ENCODE data around the gene SP6. TPM values are rescaled to one million over a fixed set of nuclear protein-coding genes. Genes with fewer than 3 reads are reported as not detected.

SP6 gene
- polyA plus RNA-seq, 4 donors: 1.6 to 4.9 (median 3.1) TPM

DNA sequence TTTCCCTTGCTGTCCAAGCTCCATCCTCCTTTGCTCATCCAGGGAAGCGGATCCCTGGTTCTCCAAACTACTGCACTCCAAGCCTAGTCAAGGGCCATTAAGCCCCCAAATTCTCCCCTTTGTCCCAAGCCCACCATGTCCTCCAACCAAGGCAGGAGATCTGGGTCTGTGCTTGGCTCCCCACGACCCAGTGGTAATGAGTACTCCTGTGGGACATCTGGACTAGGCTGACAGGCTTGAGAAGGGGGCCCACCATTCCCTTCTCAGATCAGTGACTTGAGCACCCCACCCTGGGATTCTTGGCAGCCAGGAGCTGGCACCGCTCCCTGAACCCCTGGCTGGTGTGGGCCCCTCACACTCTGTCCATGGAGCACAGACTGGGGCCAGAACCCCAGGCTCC lies 46.5 kb downstream of the SP6 start:
- no peak overlapping the region for H3K27ac ChIP-seq (ENCODE audit: low read depth in 1 of 3, low read length in 2 of 3)
- peaks cover 0 to 6% (median 0%) of the 10 kb centered on the region in 3 donors for H3K4me1 ChIP-seq (ENCODE audit: control insufficient read depth in 3 of 3, insufficient read depth in 2 of 3, low read depth in 1 of 3, low read length in 2 of 3)
- H3K4me3 ChIP-seq (ENCODE audit: low read depth in 1 of 3, low read length in 3 of 3): no peak overlapping the region
- WGBS, 3 donors: 60 to 73% (median 71%) methylated on average over 3 of the region's 3 CpGs
- H3K36me3 ChIP-seq (ENCODE audit: control insufficient read depth in 3 of 3, insufficient read depth in 2 of 3, low read depth in 1 of 3, low read length in 3 of 3): peaks cover 3 to 31% (median 15%) of the 10 kb centered on the region in 3 donors
- peaks cover 0 to 4% (median 0%) of the 10 kb centered on the region in 3 donors for H3K27me3 ChIP-seq (ENCODE audit: control insufficient read depth in 3 of 3, insufficient read depth in 3 of 3, low read length in 3 of 3)
- H3K9me3 ChIP-seq (ENCODE audit: control insufficient read depth in 2 of 2, insufficient read depth in 1 of 2, low read depth in 1 of 2, low read length in 1 of 2): no peaks in the 10 kb centered on the region
- DNase-seq: no peak
- FAIRE-seq: no peak

DNA sequence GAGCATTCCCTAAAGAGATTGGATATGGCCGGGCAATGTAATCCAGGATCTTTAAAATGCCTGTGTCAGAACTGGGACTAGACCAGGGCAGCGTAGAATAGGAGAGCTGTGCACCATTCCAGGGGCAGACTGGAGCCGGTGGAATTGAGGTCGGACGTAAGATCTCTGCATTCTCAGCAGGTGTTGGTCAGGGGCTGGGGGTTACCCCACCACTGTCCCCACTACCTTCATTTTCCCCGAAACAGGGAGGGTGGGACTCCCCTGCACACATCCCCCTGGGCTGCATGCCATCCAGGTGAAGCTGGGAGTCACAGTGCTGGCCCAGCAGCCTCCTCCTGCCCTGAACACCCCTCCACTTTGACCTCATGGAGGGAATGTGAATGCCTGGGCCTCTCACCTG lies 47.2 kb downstream of the SP6 start:
- 82% methylated on average over 6 of the region's 6 CpGs for WGBS, 3 donors
- DNase-seq: no peak

DNA sequence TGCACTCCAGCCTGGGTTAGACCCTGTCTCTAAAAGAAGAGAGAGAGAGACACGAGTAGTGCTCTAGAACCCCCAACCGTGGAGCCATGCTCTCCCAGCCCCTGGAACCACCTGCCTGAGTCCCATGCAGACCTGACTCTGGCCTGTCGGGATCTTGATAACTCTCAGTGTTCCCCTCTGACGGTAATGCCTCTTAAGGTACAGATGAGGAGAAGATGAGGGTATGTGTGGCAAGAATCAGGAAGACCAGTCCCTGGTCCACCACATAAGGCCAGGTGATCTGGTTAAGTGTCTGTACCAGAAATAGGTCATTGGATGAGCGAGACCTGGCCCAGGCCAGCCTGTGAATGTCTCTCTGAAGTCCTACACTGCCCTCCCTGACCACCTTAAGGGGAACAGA lies 47.8 kb downstream of the SP6 start:
- H3K4me3 ChIP-seq (ENCODE audit: low read depth in 1 of 3, low read length in 3 of 3): no peak overlapping the region
- WGBS, 3 donors: 54 to 81% (median 65%) methylated on average over 5 of the region's 5 CpGs
- no peak overlapping the region for H3K27ac ChIP-seq (ENCODE audit: low read depth in 1 of 3, low read length in 2 of 3)
- no peaks in the 10 kb centered on the region for H3K4me1 ChIP-seq (ENCODE audit: control insufficient read depth in 3 of 3, insufficient read depth in 2 of 3, low read depth in 1 of 3, low read length in 2 of 3)
- FAIRE-seq (no peak), DNase-seq (no peak)
- no peaks in the 10 kb centered on the region for H3K9me3 ChIP-seq (ENCODE audit: control insufficient read depth in 2 of 2, insufficient read depth in 1 of 2, low read depth in 1 of 2, low read length in 1 of 2)
- H3K27me3 ChIP-seq (ENCODE audit: control insufficient read depth in 3 of 3, insufficient read depth in 3 of 3, low read length in 3 of 3): peaks cover 0 to 4% (median 0%) of the 10 kb centered on the region in 3 donors
- H3K36me3 ChIP-seq (ENCODE audit: control insufficient read depth in 3 of 3, insufficient read depth in 2 of 3, low read depth in 1 of 3, low read length in 3 of 3): peaks cover 1 to 18% (median 6%) of the 10 kb centered on the region in 3 donors

More for the DNA sequence above, 47.2 kb downstream of the SP6 start:
- Histone ChIP-seq H3K27ac (ENCODE audit: low read depth in 1 of 3, low read length in 2 of 3) (no peak overlapping the region), H3K4me3 (ENCODE audit: low read depth in 1 of 3, low read length in 3 of 3) (no peak overlapping the region), H3K4me1 (ENCODE audit: control insufficient read depth in 3 of 3, insufficient read depth in 2 of 3, low read depth in 1 of 3, low read length in 2 of 3) (no peaks in the 10 kb centered on the region), H3K27me3 (ENCODE audit: control insufficient read depth in 3 of 3, insufficient read depth in 3 of 3, low read length in 3 of 3) (peaks cover 0 to 4% (median 0%) of the 10 kb centered on the region in 3 donors), H3K9me3 (ENCODE audit: control insufficient read depth in 2 of 2, insufficient read depth in 1 of 2, low read depth in 1 of 2, low read length in 1 of 2) (no peaks in the 10 kb centered on the region), H3K36me3 (ENCODE audit: control insufficient read depth in 3 of 3, insufficient read depth in 2 of 3, low read depth in 1 of 3, low read length in 3 of 3) (peaks cover 3 to 24% (median 11%) of the 10 kb centered on the region in 3 donors)
- no peak for FAIRE-seq

DNA sequence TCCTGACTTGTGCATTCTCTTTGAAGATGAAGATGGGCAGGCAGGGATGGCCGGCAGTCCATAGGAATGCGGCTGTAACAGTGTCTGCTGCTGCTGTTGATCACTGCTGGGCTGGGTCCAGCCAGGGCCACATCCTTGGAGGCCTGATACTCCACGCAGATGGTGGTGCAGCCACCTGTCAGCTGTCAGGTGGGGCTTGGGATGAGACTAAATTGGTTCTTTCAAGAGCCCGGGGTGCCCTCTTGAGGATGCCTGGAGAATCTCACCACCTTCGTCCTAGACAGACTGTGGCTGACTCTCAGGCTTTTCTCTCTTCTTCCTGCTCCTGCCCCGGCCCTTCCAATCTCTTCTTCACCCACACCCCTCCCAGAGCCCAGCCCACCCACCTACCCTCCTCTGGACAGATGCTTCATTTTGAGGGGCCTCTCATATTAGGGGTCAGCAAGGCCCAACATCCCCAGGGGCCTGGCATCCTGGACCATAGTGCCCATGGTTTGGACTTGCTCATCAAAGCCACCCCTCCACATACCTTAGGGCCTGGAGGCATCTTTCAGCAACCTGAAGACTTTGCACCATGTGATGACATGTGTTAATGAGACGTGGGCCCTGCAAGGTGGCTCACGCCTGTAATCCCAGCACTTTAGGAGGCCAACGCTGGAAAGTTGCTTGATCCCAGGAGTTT lies 48.5 kb downstream of the SP6 start:
- Histone ChIP-seq H3K36me3 (ENCODE audit: control insufficient read depth in 3 of 3, insufficient read depth in 2 of 3, low read depth in 1 of 3, low read length in 3 of 3) (peaks cover 0 to 11% (median 0%) of the 10 kb centered on the region in 3 donors), H3K4me1 (ENCODE audit: control insufficient read depth in 3 of 3, insufficient read depth in 2 of 3, low read depth in 1 of 3, low read length in 2 of 3) (no peaks in the 10 kb centered on the region), H3K27ac (ENCODE audit: low read depth in 1 of 3, low read length in 2 of 3) (no peak overlapping the region), H3K4me3 (ENCODE audit: low read depth in 1 of 3, low read length in 3 of 3) (no peak overlapping the region), H3K27me3 (ENCODE audit: control insufficient read depth in 3 of 3, insufficient read depth in 3 of 3, low read length in 3 of 3) (peaks cover 0 to 4% (median 0%) of the 10 kb centered on the region in 3 donors), H3K9me3 (ENCODE audit: control insufficient read depth in 2 of 2, insufficient read depth in 1 of 2, low read depth in 1 of 2, low read length in 1 of 2) (no peaks in the 10 kb centered on the region)
- FAIRE-seq (no peak), DNase-seq (peak; percentile 60 to 78)
- WGBS, 3 donors: 29 to 34% (median 30%) methylated on average over 9 of the region's 9 CpGs

DNA sequence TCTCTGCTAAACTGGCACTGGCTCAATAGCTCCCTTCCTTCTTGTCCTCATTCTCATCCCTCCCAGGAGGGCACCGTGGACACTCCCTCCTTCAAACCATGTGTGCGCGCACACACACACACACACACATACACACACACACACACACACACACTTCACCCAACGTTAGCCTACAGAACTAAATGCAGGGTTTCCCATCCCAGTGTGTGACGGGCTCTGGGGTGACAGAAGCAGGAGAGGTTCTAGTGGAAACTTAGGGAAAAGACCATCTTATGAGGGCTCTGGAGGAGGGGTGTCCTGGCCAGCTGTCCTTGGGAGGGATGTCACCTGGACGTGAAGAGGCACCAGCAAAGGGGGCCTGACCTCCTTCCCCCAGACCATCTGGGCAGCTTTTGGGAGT lies 49.1 kb downstream of the SP6 start:
- Histone ChIP-seq H3K36me3 (ENCODE audit: control insufficient read depth in 3 of 3, insufficient read depth in 2 of 3, low read depth in 1 of 3, low read length in 3 of 3) (peaks cover 0 to 5% (median 0%) of the 10 kb centered on the region in 3 donors), H3K27me3 (ENCODE audit: control insufficient read depth in 3 of 3, insufficient read depth in 3 of 3, low read length in 3 of 3) (peaks cover 0 to 4% (median 0%) of the 10 kb centered on the region in 3 donors), H3K27ac (ENCODE audit: low read depth in 1 of 3, low read length in 2 of 3) (no peak overlapping the region), H3K4me3 (ENCODE audit: low read depth in 1 of 3, low read length in 3 of 3) (no peak overlapping the region), H3K9me3 (ENCODE audit: control insufficient read depth in 2 of 2, insufficient read depth in 1 of 2, low read depth in 1 of 2, low read length in 1 of 2) (no peaks in the 10 kb centered on the region), H3K4me1 (ENCODE audit: control insufficient read depth in 3 of 3, insufficient read depth in 2 of 3, low read depth in 1 of 3, low read length in 2 of 3) (no peaks in the 10 kb centered on the region)
- FAIRE-seq (no peak), DNase-seq (no peak)
- 42 to 54% (median 43%) methylated on average over 6 of the region's 6 CpGs for WGBS, 3 donors

DNA sequence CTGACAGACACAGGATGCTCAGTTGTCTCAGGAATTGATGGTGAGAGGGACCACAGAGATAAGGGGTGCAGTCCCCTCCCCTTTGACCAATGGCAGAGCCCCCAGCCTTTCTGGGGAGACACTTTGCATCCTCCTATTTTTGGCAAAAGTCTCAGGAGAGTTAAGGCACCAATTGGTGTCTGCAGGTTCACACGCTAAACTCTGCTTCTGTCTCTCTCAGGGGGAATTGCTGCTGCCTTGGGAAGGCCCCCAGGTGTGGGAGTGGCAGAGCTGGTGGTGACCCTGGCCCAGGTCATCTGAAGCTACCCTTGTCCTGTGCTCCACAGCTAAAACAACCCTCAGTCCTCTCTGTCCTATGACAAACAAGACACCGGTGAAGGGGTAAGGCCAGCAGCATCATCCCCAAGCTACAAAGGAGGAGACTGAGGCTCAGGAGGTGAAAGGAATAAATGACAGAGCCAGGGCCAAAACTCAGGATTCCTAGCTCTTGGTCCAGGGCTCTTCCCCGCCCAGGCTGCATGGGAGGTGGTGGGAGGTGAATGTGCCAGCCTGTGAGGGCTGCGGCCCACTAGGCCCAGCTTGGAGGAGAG lies 49.7 kb downstream of the SP6 start:
- H3K4me1 ChIP-seq (ENCODE audit: control insufficient read depth in 3 of 3, insufficient read depth in 2 of 3, low read depth in 1 of 3, low read length in 2 of 3): no peaks in the 10 kb centered on the region
- no peak overlapping the region for H3K4me3 ChIP-seq (ENCODE audit: low read depth in 1 of 3, low read length in 3 of 3)
- no peak overlapping the region for H3K27ac ChIP-seq (ENCODE audit: low read depth in 1 of 3, low read length in 2 of 3)
- peaks cover 0 to 4% (median 0%) of the 10 kb centered on the region in 3 donors for H3K27me3 ChIP-seq (ENCODE audit: control insufficient read depth in 3 of 3, insufficient read depth in 3 of 3, low read length in 3 of 3)
- H3K36me3 ChIP-seq (ENCODE audit: control insufficient read depth in 3 of 3, insufficient read depth in 2 of 3, low read depth in 1 of 3, low read length in 3 of 3): no peaks in the 10 kb centered on the region
- 81 to 92% (median 92%) methylated on average over 4 of the region's 4 CpGs for WGBS, 3 donors
- DNase-seq: no peak
- H3K9me3 ChIP-seq (ENCODE audit: control insufficient read depth in 2 of 2, insufficient read depth in 1 of 2, low read depth in 1 of 2, low read length in 1 of 2): no peaks in the 10 kb centered on the region
- no peak for FAIRE-seq

DNA sequence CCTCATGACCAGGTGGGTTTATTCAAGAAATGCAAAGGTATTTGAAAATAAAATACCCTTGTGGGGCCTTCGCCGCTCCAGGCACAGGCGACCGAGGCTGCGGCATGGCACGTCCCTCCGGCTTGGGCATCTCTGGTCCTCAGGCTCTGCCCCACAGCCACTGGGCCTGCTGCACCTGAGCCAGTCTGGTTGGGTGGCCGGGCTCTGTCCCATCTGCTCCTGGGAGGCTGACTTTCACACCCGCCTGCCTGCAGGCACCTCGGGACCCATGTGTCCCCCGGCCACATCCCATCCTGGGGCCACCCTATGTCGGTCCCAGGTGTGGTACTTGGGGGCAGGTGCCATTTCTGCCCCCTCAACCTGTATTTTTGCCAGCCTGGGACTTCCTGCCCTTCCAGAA lies 50.3 kb downstream of the SP6 start:
- H3K27ac ChIP-seq (ENCODE audit: low read depth in 1 of 3, low read length in 2 of 3): no peak overlapping the region
- no peaks in the 10 kb centered on the region for H3K4me1 ChIP-seq (ENCODE audit: control insufficient read depth in 3 of 3, insufficient read depth in 2 of 3, low read depth in 1 of 3, low read length in 2 of 3)
- WGBS, 3 donors: 83 to 89% (median 85%) methylated on average over 12 of the region's 12 CpGs
- no peak for FAIRE-seq
- no peak for DNase-seq
- H3K27me3 ChIP-seq (ENCODE audit: control insufficient read depth in 3 of 3, insufficient read depth in 3 of 3, low read length in 3 of 3): peaks cover 0 to 4% (median 0%) of the 10 kb centered on the region in 3 donors
- no peaks in the 10 kb centered on the region for H3K9me3 ChIP-seq (ENCODE audit: control insufficient read depth in 2 of 2, insufficient read depth in 1 of 2, low read depth in 1 of 2, low read length in 1 of 2)
- no peaks in the 10 kb centered on the region for H3K36me3 ChIP-seq (ENCODE audit: control insufficient read depth in 3 of 3, insufficient read depth in 2 of 3, low read depth in 1 of 3, low read length in 3 of 3)
- H3K4me3 ChIP-seq (ENCODE audit: low read depth in 1 of 3, low read length in 3 of 3): no peak overlapping the region

DNA sequence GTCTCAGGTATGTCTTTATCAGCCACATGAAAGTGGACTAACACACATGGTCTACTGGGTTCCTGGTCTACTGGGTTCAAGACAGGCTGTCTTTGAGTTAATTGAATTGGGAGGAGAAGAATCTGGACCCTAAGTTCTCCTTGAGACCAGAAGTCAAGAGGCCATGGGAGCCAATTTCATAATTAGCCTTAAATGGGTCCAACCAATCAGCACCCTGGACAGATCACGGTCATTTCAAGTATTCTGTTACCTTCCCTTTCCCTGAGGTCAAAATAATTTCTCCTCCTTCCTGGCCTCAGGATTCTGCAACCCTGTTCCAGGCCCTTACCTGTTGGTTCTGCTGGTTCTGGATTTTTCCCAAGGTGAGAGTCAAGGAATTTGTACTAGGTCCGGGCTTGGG lies 53.2 kb downstream of the SP6 start:
- H3K36me3 ChIP-seq (ENCODE audit: control insufficient read depth in 3 of 3, insufficient read depth in 2 of 3, low read depth in 1 of 3, low read length in 3 of 3): no peaks in the 10 kb centered on the region
- WGBS, 3 donors: 48 to 57% (median 53%) methylated on average over 2 of the region's 2 CpGs
- no peak overlapping the region for H3K4me3 ChIP-seq (ENCODE audit: low read depth in 1 of 3, low read length in 3 of 3)
- H3K27ac ChIP-seq (ENCODE audit: low read depth in 1 of 3, low read length in 2 of 3): no peak overlapping the region
- DNase-seq (no peak), FAIRE-seq (no peak)
- peaks cover 0 to 13% (median 2%) of the 10 kb centered on the region in 3 donors for H3K27me3 ChIP-seq (ENCODE audit: control insufficient read depth in 3 of 3, insufficient read depth in 3 of 3, low read length in 3 of 3)
- no peaks in the 10 kb centered on the region for H3K9me3 ChIP-seq (ENCODE audit: control insufficient read depth in 2 of 2, insufficient read depth in 1 of 2, low read depth in 1 of 2, low read length in 1 of 2)
- H3K4me1 ChIP-seq (ENCODE audit: control insufficient read depth in 3 of 3, insufficient read depth in 2 of 3, low read depth in 1 of 3, low read length in 2 of 3): no peaks in the 10 kb centered on the region

Data from small intestine (tissue), 7 donors.